ENCODE results near the gene KHDC3L. TPM values are rescaled to one million over a fixed set of nuclear protein-coding genes. Genes with fewer than 3 reads are reported as not detected.

KHDC3L gene, protein sequence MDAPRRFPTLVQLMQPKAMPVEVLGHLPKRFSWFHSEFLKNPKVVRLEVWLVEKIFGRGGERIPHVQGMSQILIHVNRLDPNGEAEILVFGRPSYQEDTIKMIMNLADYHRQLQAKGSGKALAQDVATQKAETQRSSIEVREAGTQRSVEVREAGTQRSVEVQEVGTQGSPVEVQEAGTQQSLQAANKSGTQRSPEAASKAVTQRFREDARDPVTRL
- not detected in 2 replicates for total RNA-seq

DNA sequence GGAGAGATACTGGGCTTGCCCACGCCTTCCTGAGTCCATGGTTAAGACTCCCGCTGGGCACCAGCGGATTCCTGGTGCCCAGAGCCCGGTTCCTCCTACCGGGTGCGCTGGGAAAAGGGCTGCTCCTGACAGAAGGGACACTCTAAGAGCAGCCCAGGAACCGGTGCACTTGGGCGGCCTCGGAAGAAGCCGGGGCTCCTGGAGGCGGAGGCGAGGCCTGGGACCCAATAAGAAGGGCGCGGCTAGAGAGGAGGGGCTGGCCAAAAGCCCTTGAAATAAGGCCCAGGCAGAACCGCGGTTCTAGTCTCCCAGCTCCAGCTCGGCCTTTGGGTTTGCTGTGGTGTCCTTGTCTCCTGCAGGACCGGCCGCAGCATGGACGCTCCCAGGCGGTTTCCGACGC is at the start of gene KHDC3L:
KHDC3L (plus strand) TSS at position 301 of the 400 bp plus-strand sequence; CDS start at position 373, 72 bp downstream.

GRCh38 chr6:73353636-73354593 is 8.5 kb upstream of the KHDC3L start, which contains the start of gene DPPA5:
DPPA5 (minus strand) TSS chr6:73354276; CDS start chr6:73354225, 51 bp downstream.

DNA sequence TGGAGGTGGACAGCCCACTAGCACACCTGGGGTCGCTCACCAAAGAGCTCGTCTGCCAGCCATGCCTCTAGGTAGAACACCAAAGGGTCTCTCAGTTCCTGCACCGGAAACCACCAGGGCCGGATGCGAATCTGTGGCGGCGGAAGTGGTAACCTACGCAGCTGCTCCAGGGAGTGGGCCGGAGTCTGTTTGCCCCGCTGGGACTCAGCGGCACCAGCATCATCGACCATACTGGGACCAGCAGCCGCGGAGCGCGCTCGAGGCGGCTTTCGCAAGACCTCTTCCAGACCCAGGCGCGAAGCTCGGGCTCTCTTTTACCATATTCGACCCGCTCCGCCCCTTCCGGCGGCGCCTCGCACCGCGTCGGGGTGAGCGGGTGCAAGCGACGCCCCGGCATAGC is 7.1 kb downstream of the KHDC3L start, which contains the start of gene OOEP:
OOEP (minus strand) TSS at position 335 of the 400 bp plus-strand sequence; CDS start at position 230, 105 bp downstream.

DNA sequence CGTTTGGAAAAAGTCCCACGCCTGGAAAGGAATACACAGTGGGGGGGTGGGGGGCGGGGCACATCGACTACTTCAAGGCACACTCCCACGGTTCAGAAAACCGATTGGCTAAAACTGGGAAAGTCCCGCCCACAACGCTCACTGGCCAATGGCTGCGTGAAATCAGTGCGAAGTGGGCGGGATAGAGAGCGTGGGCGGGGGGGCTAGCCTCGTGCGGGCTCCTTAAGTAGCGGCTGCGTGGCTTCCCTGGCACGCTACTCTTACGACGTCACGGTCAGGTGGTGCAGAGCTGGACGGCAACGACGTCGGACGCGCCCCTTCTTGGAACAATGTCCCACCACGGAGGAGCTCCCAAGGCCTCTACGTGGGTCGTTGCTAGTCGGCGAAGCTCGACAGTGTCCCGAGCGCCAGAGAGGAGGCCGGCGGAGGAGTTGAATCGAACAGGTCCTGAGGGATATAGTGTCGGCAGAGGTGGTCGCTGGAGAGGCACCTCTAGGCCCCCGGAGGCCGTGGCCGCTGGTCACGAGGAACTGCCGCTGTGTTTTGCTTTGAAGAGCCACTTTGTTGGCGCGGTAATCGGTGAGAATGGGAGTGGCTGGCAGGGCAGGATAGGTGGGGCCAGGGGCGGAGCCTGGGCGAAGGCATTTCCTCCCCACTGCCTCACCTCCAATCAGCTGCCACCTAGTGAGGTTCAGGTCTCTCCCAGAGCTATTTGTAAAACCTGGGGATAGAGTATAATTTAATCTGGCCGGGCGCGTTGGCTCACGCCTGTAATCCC is 32.3 kb downstream of the KHDC3L start, which contains the start of gene DDX43:
DDX43 (plus strand) TSS at position 252 of the 778 bp plus-strand sequence; CDS start at position 330, 78 bp downstream.

Other genes starting within 250 kb of the KHDC3L start
- not detected in 2 replicates for gene KHDC1L, start 137.2 kb upstream of the KHDC3L start, total RNA-seq
- gene KHDC1, start 99.5 kb upstream of the KHDC3L start, total RNA-seq, result 3.0 and 3.3 TPM in 2 replicates
- gene DPPA5, start 8.4 kb upstream of the KHDC3L start, total RNA-seq, result not detected in 2 replicates
- gene OOEP, start 7.2 kb downstream of the KHDC3L start, total RNA-seq, result not detected in 2 replicates
- 0.59 and 1.8 TPM in 2 replicates for gene DDX43, start 32.2 kb downstream of the KHDC3L start, total RNA-seq
- gene CGAS, start 89.6 kb downstream of the KHDC3L start, total RNA-seq, result 5.6 and 7.1 TPM in 2 replicates
- gene MTO1, start 99.1 kb downstream of the KHDC3L start, total RNA-seq, result 36.4 and 49.9 TPM in 2 replicates
- 20,106 and 29,417 TPM in 2 replicates for gene EEF1A1, start 158.4 kb downstream of the KHDC3L start, total RNA-seq